GM21515 (cell line): ENCODE results near the gene SANBR.

Experiments
- ATAC-seq: cut with Tn5 transposase; IDR thresholded peaks from one replicate; pipeline ENCODE4 v1.9.1; 2021; ENCODE audit not compliant: unreplicated experiment

SANBR gene

DNA sequence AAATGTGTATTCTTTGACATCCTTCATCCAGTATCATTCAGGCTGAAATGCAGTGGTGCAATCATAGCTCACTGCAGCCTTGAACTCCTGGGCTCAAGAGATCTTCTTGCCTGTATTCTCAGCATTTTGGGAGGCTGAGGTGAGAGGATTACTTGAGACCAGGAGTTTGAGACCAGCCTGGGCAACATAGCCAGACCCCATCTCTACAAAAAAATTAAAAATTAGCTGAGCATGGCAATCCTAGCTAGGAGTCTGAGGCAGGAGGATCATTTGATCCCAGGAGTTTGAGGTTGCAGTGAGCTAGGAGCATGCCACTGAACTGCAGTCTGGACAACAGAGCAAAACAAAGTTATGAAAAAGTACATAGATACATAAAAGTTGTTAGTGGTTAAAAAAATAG lies 24.1 kb downstream of the SANBR start:
- ATAC-seq, result no peak

DNA sequence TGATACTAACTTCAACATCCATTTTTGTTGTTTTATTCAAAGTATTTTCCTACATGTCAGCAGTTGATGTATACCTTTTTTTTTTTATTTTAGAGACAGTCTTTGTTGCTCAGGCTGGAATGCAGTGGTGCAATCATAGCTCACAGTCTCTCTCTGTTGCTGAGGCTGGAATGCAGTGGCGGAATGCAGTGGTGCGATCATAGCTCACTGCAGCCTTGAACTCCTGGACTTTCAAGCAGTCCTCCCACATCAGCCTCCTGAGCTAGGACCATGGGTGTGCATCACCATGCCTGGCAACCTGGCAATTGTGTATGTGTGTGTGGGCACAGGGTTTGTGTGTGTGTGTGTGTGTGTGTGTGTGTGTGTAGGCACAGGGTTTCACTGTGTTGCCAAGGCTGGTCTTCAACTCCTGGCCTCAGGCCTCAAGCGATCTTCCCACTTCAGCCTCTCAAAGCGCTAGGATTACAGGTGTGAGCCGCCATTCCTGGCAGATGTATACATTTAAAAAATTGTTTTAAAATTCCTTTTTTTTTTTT lies 24.8 kb downstream of the SANBR start:
- ATAC-seq, result no peak

GRCh38 chr2:61091485-61091884 lies 25.8 kb downstream of the SANBR start:
- no peak for ATAC-seq

DNA sequence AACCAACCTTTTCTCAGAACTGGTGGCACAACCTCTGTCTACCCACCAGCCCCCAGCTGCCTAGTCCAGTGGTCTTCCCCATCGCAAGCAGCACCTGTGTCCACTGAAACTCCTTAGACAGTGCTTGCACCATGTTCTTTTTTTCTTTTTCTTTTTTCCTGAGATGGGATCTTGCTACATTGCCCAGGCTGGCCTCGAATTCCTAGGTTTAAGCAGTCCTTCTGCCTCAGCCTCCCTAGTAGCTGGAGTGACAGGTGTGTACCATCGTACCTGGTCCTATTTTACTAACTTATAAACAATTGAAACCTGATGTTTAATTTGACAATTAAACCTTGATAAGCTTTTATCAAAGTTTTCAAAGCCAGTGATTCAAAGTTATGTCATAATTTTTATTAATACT lies 30.8 kb downstream of the SANBR start:
- ATAC-seq, result no peak

- no peak for ATAC-seq
Measured at GRCh38 chr2:61100801-61101200, 35.1 kb downstream of the SANBR start.

DNA sequence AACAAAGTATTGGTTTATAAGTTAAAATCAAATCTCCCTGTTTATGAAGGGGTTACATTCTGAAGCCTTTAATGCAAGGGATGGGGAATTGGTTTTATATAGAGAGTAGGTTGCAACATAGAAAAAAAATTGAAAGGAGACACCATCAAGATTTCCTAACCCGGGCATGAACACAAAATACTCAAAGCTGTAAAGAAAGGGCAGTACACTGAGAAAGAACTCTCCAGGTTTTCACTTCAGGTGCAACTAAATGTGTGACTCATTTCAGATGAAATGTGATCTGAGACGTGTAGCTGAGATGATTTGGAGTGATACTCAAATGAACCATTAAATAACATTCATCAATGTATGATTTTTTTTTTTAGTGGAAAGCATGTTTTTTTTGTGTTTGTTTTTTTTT lies 43.6 kb downstream of the SANBR start:
- no peak for ATAC-seq

DNA sequence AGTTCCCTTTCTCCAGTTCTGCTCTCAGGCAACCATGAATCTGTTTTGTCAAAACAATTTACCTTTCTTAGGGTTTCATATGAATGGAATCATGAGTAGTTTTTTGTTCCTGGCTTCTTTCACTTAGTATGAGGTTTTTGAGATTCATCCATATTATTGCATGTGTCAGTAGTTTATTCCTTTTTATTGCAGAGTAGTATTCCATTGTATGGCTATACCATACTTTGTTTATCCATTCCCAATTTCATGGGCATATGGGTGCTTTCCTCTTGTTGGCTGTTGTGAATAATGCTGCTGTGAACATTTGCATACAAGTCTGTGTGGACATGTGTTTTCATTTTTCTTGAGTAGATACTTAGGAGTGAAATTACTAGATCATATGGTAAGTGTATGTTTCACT lies 46.0 kb downstream of the SANBR start:
- ATAC-seq, result no peak

DNA sequence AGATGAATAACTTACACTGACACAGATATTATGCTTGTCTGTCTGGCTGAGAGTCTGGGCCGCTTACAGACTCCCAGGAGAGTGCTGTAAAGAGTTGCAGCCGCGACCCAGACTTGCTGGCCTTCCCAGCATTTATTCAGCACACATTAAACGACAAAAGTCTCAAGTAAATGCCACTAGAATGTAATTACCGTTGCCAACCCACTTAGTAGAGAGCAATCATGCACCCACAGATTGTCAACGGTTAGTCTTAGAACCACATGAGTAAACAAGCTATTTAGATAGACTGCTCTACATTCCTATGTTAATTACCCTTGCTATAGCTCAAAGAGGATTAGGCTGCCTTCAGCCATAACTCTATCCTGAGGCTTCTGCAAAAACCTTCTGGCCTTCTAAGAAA lies 48.5 kb downstream of the SANBR start:
- no peak for ATAC-seq
